A549 (cell line): ENCODE data around the gene NXN. TPM values are rescaled to one million over a fixed set of nuclear protein-coding genes. Genes with fewer than 3 reads are reported as not detected.
"Not testable (repeated sequence)": the region's sequence is repeated elsewhere in the genome, so short reads cannot be mapped to it uniquely, and the experiment has no call there.

Experiments used
- ATAC-seq, 2 experiments: fragments of 200-7000 bp in 1 of 2; fragments of >200 bp in 1 of 2; cut with Nextera tagmentation in 1 of 2; cut with Tn5 transposase in 1 of 2; 3 replicates each; pipeline versions ENCODE4 v1.8.0 to v1.9.1; 2018 to 2020; ENCODE audit warnings: mild to moderate bottlenecking in 1 of 2, moderate library complexity in 1 of 2
- CTCF ChIA-PET: fragments of 300-600 bp; sonication (Branson Sonifier 250); formaldehyde crosslinking; extraction: SDS; loops from one replicate; lab custom pipeline; 2021; ENCODE audit warnings: antibody characterized with exemption, inconsistent platforms; lab: Yijun Ruan, JAX
- POLR2A ChIA-PET: fragments of 350-600 bp; formaldehyde crosslinking; extraction: SDS; loops from one replicate; lab custom pipeline; 2021; ENCODE audit warnings: antibody characterized with exemption, inconsistent platforms; lab: Yijun Ruan, JAX
- DNase-seq, 2 experiments: peaks; one replicate each; pipeline versions ENCODE4 v3.0.0 to v3.0.0-alpha.2; 2011 to 2016; ENCODE audit warnings: low read depth in 1 of 2, low spot score in 1 of 2
- FAIRE-seq: peaks from 2 replicates; lab custom pipeline; 2011; peaks lifted over from hg19 to GRCh38; lab: Jason Lieb, UNC
- H3K27ac ChIP-seq, 2 experiments: fragments of >200 bp; sonication (Bioruptor Twin); formaldehyde crosslinking; 3 replicates each; pipeline ENCODE4 v1.5.1; 2016 to 2017
- H3K4me1 ChIP-seq: fragments of >200 bp; sonication (Bioruptor Twin); formaldehyde crosslinking; 3 replicates; pipeline ENCODE4 v1.6.1; 2016
- H3K4me2 ChIP-seq: fragments of >200 bp; sonication (Bioruptor Twin); formaldehyde crosslinking; 3 replicates; pipeline ENCODE4 v1.6.1; 2016
- H3K4me3 ChIP-seq: fragments of >200 bp; sonication (Bioruptor Twin); formaldehyde crosslinking; 3 replicates; pipeline ENCODE4 v1.5.1; 2016
- H3K9me3 ChIP-seq: fragments of >200 bp; sonication (Bioruptor Twin); formaldehyde crosslinking; 3 replicates; pipeline ENCODE4 v1.6.1; 2016
- BHLHE40 ChIP-seq: IDR thresholded peaks from 2 replicates; pipeline ENCODE4 v1.6.1; 2012; ENCODE audit warnings: low read depth, low read length, inconsistent platforms
- CHD4 ChIP-seq: fragments of 200-600 bp; sonication (generic); IDR thresholded peaks from 2 replicates; pipeline ENCODE4 v1.6.1; 2016; ENCODE audit warnings: antibody characterized with exemption, mild to moderate bottlenecking, borderline replicate concordance
- CTCF ChIP-seq: fragments of >200 bp; sonication (Bioruptor Twin); formaldehyde crosslinking; IDR thresholded peaks from 3 replicates; pipeline ENCODE4 v1.5.1; 2016
- EHMT2 ChIP-seq: fragments of 200-600 bp; sonication (generic); IDR thresholded peaks from 2 replicates; pipeline ENCODE4 v1.6.1; 2016; ENCODE audit warnings: antibody characterized with exemption, low read depth, mild to moderate bottlenecking, moderate library complexity
- ESRRA ChIP-seq: fragments of 150-350 bp; IDR thresholded peaks from 2 replicates; pipeline ENCODE4 v1.6.1; 2014; ENCODE audit warnings: mild to moderate bottlenecking, low read length, borderline replicate concordance
- FOSB ChIP-seq: fragments of 250-450 bp; sonication (Bioruptor Pico); IDR thresholded peaks from 2 replicates; pipeline ENCODE4 v1.5.0; 2020; ENCODE audit warnings: mild to moderate bottlenecking, moderate library complexity
- FOXS1 ChIP-seq: fragments of 250-450 bp; sonication (Bioruptor Pico); IDR thresholded peaks from 2 replicates; pipeline ENCODE4 v1.5.0; 2020; ENCODE audit warnings: mild to moderate bottlenecking, moderate library complexity
- NR3C1 ChIP-seq: fragments of >200 bp; sonication (Bioruptor Twin); formaldehyde crosslinking; IDR thresholded peaks from 3 replicates; pipeline ENCODE4 v1.6.1; 2017
- PBX3 ChIP-seq: IDR thresholded peaks from 2 replicates; pipeline ENCODE4 v1.6.1; 2012
- PHF8 ChIP-seq: fragments of 200-600 bp; sonication (generic); IDR thresholded peaks from 2 replicates; pipeline ENCODE4 v1.6.1; 2016; ENCODE audit warnings: low read depth, mild to moderate bottlenecking, antibody characterized with exemption, moderate library complexity, borderline replicate concordance
- POLR2AphosphoS2 ChIP-seq: conservative IDR thresholded peaks from 2 replicates; pipeline ENCODE4 v1.6.1; 2012; ENCODE audit warnings: low read length, improper control_type of control experiment, inconsistent platforms
- RAD21 ChIP-seq, 2 experiments: fragments of >200 bp in 1 of 2; sonication (Bioruptor Twin) in 1 of 2; formaldehyde crosslinking in 1 of 2; IDR thresholded peaks in 1 of 2; conservative IDR thresholded peaks in 1 of 2; 2 replicates in 1 of 2; 3 replicates in 1 of 2; pipeline ENCODE4 v1.6.1; 2012 to 2018; ENCODE audit warnings: inconsistent platforms in 1 of 2
- RCOR1 ChIP-seq: fragments of 150-350 bp; IDR thresholded peaks from 2 replicates; pipeline ENCODE4 v1.6.1; 2014; ENCODE audit warnings: antibody characterized with exemption, low read length, low read depth
- RFX5 ChIP-seq: fragments of 450-650 bp; IDR thresholded peaks from 2 replicates; pipeline ENCODE4 v1.7.1; 2014; ENCODE audit warnings: antibody characterized with exemption, mild to moderate bottlenecking, moderate library complexity
- SMC3 ChIP-seq: fragments of >200 bp; sonication (Bioruptor Twin); formaldehyde crosslinking; IDR thresholded peaks from 3 replicates; pipeline ENCODE4 v1.6.1; 2018; ENCODE audit warnings: inconsistent platforms
- ZFP36 ChIP-seq: fragments of 450-650 bp; IDR thresholded peaks from 2 replicates; pipeline ENCODE4 v1.6.1; 2014; ENCODE audit warnings: borderline replicate concordance; ENCODE audit not compliant: partially characterized antibody
- ZNF302 ChIP-seq: fragments of 250-450 bp; sonication (Bioruptor Pico); IDR thresholded peaks from 2 replicates; pipeline ENCODE4 v1.9.0; 2021; ENCODE audit warnings: inconsistent platforms, mild to moderate bottlenecking, moderate library complexity
- WGBS: methylation state at CpG from one replicate; pipeline ENCODE4 v1.1.6; 2017; ENCODE audit errors: missing lambda C conversion rate; 5-methylcytosine and 5-hydroxymethylcytosine counted together
- polyA plus RNA-seq, 4 experiments: library from polyadenylated mRNA; depleted of rRNA in 3 of 4; stranded (reverse); fragments of >200 nt; fragmentation: RNase III in 1 of 4; extraction: RNeasy Plus Mini Kit Qiagen cat#74134 plus additional on column Dnase treatment in 1 of 4; gene quantifications; 2 replicates in 3 of 4; 3 replicates in 1 of 4; pipeline ENCODE4 v1.2.3, GENCODE V29; 2011 to 2017
- TF ChIP-seq, protein P1 (sequence below): fragments of 200-600 bp; sonication (generic); IDR thresholded peaks from 2 replicates; pipeline ENCODE4 v1.6.1; 2016; ENCODE audit warnings: antibody characterized with exemption, mild to moderate bottlenecking, moderate library complexity
- TF ChIP-seq, protein P2 (sequence below): IDR thresholded peaks from 2 replicates; pipeline ENCODE4 v1.6.1; 2012; ENCODE audit warnings: low read depth, borderline replicate concordance
- TF ChIP-seq, protein P3 (sequence below): fragments of 150-350 bp; IDR thresholded peaks from 2 replicates; pipeline ENCODE4 v1.6.1; 2014; ENCODE audit warnings: low read depth, mild to moderate bottlenecking, low read length

NXN gene
- polyA plus RNA-seq, 2 of the 4 experiments (the other 2 are of a cell fraction): 24.6 to 31.1 TPM

DNA sequence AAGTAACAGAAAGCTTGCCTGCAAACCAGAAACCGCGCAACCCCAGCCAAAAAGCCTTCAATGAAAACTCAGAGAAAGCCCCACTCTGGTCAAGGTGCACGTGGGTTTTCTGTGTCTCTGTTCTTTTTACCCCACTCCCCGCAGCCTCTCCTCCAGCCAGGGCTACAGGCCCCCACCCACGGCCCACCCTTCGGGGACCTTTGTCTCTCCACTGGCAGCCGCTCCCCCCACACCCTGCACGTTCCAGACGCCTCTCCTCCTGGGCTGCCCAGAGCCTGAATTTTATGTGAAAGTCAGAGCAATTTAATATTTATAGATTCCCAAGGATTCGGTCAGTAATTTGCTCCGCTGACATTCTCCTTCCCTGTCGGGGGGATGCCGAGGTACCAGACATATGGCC lies 173.2 kb downstream of the NXN start (continued):
- TF ChIP-seq FOXS1 (CRISPR knock-in tag) (no peak), BHLHE40 (no peak), PBX3 (no peak)
- TF ChIP-seq, all 56 proteins: peak for 0

DNA sequence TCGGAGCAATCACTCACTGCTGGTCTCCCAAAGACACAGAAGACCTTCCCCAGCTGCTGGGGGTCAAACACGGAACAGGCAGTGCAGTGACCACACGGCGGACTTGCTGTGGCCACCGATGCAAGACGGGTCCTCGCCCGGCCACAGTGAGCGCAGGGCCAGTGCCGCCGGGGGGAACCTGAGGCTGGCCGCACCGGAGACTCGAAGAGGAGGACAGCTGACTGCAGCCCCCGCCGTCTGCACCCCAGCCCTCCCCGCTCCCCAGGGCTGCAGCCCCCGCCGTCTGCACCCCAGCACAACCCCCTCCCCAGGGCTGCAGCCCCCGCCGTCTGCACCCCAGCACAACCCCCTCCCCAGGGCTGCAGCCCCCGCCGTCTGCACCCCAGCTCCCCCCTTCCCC lies 173.7 kb downstream of the NXN start:
- ATAC-seq, DNase-seq, FAIRE-seq, POLR2A ChIA-PET, H3K9me3 ChIP-seq, H3K4me3 ChIP-seq, H3K4me2 ChIP-seq, H3K27ac ChIP-seq, H3K4me1 ChIP-seq: not testable (repeated sequence)
- CTCF ChIA-PET: interaction anchor here (0.6 to 3.9 kb wide), 7 partner anchors 10 to 249 kb away, joined by 3 to 24 read pairs (median 5); partner anchors contain the start of gene TIMM22
- WGBS: 88% methylated on average over 14 of the region's 23 CpGs

DNA sequence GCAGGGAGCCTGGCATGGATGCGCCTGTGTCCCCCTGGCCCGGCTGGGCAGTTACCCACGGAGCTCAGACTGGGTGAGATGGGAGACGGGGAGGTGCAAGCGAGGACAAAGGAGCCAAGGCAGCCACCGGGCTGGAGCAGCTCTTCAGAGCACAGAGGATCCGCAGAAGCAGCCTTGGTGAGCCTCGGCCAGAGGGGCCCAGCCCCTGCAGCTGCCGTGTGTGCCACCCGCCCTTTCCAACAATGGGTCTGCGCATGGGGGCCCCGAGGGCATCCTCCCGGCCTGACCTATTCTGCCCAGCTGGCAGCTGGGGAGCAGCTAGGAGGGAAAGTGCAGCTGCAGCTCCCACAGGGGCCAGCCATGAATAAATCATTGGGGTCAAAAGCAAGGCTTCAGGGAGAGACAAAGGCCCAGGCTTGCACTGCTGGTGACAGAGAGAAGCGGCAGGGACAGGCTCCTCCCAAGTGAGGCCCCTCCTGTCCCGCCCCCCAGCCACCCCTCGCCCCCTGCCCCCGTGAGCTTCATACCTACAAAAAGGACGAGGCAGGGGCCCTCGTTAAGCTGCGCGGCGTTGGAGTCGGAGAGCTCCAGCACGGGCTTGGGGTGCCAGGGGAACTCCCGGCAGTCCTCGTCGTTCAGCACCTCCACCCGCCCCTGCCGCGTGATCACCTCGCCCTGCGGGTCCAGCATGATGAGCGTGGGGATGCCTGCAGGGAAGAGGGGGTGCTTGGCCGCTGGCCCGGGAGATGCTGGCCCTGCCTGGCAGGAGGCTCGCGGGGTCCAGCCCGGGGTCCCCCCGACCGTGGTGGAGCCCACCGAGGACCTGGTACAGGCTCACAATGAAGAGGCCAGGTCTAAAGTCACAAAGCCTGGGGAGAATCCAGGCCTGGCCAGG lies 174.8 kb downstream of the NXN start:
- no peak overlapping the region for H3K27ac ChIP-seq
- whole genome bisulfite sequencing: 94% methylated on average over 33 of the region's 41 CpGs
- no peaks in the 10 kb centered on the region for H3K9me3 ChIP-seq
- ChIA-PET CTCF (interaction anchor here (1.0 to 19.5 kb wide), 10 partner anchors 9 to 194 kb away, joined by 3 to 428 read pairs (median 4); partner anchors contain the start of genes NXN and TIMM22), POLR2A (no interaction called here)
- TF ChIP-seq PHF8 (no peak), FOSB (no peak), ZFP36 (no peak), CHD4 (no peak), CTCF (no peak), SMC3 (no peak), POLR2AphosphoS2 (no peak), ZNF302 (CRISPR knock-in tag) (no peak), EHMT2 (no peak), RCOR1 (no peak), ESRRA (no peak), RAD21 (conservative IDR thresholded peaks at IDR 0.05 in 1 of 2, IDR thresholded peaks at IDR 0.05 in 1 of 2) (no peak), NR3C1 (no peak), RFX5 (no peak)
- TF ChIP-seq, protein P1, sequence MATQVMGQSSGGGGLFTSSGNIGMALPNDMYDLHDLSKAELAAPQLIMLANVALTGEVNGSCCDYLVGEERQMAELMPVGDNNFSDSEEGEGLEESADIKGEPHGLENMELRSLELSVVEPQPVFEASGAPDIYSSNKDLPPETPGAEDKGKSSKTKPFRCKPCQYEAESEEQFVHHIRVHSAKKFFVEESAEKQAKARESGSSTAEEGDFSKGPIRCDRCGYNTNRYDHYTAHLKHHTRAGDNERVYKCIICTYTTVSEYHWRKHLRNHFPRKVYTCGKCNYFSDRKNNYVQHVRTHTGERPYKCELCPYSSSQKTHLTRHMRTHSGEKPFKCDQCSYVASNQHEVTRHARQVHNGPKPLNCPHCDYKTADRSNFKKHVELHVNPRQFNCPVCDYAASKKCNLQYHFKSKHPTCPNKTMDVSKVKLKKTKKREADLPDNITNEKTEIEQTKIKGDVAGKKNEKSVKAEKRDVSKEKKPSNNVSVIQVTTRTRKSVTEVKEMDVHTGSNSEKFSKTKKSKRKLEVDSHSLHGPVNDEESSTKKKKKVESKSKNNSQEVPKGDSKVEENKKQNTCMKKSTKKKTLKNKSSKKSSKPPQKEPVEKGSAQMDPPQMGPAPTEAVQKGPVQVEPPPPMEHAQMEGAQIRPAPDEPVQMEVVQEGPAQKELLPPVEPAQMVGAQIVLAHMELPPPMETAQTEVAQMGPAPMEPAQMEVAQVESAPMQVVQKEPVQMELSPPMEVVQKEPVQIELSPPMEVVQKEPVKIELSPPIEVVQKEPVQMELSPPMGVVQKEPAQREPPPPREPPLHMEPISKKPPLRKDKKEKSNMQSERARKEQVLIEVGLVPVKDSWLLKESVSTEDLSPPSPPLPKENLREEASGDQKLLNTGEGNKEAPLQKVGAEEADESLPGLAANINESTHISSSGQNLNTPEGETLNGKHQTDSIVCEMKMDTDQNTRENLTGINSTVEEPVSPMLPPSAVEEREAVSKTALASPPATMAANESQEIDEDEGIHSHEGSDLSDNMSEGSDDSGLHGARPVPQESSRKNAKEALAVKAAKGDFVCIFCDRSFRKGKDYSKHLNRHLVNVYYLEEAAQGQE: no peak
- TF ChIP-seq, protein P2, sequence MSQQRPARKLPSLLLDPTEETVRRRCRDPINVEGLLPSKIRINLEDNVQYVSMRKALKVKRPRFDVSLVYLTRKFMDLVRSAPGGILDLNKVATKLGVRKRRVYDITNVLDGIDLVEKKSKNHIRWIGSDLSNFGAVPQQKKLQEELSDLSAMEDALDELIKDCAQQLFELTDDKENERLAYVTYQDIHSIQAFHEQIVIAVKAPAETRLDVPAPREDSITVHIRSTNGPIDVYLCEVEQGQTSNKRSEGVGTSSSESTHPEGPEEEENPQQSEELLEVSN: no peak
- TF ChIP-seq, protein P3, sequence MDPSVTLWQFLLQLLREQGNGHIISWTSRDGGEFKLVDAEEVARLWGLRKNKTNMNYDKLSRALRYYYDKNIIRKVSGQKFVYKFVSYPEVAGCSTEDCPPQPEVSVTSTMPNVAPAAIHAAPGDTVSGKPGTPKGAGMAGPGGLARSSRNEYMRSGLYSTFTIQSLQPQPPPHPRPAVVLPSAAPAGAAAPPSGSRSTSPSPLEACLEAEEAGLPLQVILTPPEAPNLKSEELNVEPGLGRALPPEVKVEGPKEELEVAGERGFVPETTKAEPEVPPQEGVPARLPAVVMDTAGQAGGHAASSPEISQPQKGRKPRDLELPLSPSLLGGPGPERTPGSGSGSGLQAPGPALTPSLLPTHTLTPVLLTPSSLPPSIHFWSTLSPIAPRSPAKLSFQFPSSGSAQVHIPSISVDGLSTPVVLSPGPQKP: no peak
- no peak overlapping the region for H3K4me3 ChIP-seq
- no peaks in the 10 kb centered on the region for H3K4me1 ChIP-seq
- ATAC-seq (no peak), FAIRE-seq (no peak), DNase-seq (no peak)
- no peak overlapping the region for H3K4me2 ChIP-seq
